HepG2 (cell line): ENCODE results near the gene TOMM20. TPM values are rescaled to one million over a fixed set of nuclear protein-coding genes. Genes with fewer than 3 reads are reported as not detected.

ENCODE experiments used
- ATF6 ChIP-seq: sonication (generic); formaldehyde crosslinking; conservative IDR thresholded peaks from 2 replicates; pipeline ENCODE4 v1.4.0; 2020; ENCODE audit warnings: missing genetic modification reagents
- PTBP1 ChIP-seq: fragments of 200-400 bp; formaldehyde crosslinking; IDR thresholded peaks from 2 replicates; pipeline ENCODE4 v1.6.1; 2018; ENCODE audit warnings: low read length, low read depth; ENCODE audit not compliant: poor library complexity, severe bottlenecking
- TOE1 ChIP-seq: sonication (generic); formaldehyde crosslinking; IDR thresholded peaks from 2 replicates; pipeline ENCODE4 v1.4.0; 2020; ENCODE audit warnings: mild to moderate bottlenecking, missing genetic modification reagents
- ZNF503 ChIP-seq: sonication (generic); formaldehyde crosslinking; IDR thresholded peaks from 2 replicates; pipeline ENCODE4 v1.4.0; 2020; ENCODE audit warnings: missing genetic modification reagents
- polyA plus RNA-seq, 8 experiments: library from polyadenylated mRNA; depleted of rRNA in 3 of 8; stranded (reverse) in 7 of 8; unstranded in 1 of 8; fragments of >200 nt; fragmentation: Illumina TruSeq in 4 of 8; extraction: Trizol in 4 of 8; gene quantifications; 2 replicates each; pipeline versions ENCODE4 v1.2.1 to v1.2.3, GENCODE V29; 2011 to 2016; ENCODE audit warnings: low read depth in 4 of 8, missing spikeins in 1 of 8, mixed read lengths in 1 of 8; ENCODE audit not compliant: insufficient read depth in 1 of 8
- total RNA-seq, 5 experiments: library from RNA; depleted of rRNA; stranded (reverse); fragments of >200 nt; fragmentation: Illumina TruSeq; extraction: Trizol; gene quantifications; 2 replicates each; pipeline ENCODE4 v1.2.3, GENCODE V29; 2016; ENCODE audit warnings: low read depth in 1 of 5
- TF ChIP-seq, protein P1 (sequence below): sonication (generic); formaldehyde crosslinking; IDR thresholded peaks from 2 replicates; pipeline ENCODE4 v1.8.1; 2023; ENCODE audit warnings: mild to moderate bottlenecking, inconsistent platforms, moderate library complexity, missing genetic modification reagents, borderline replicate concordance

Gene TOMM20
- total and polyA plus RNA-seq, 2 of the 13 experiments (the other 11 are each of a cell fraction or from before 2014, with no cell fraction given): 153 to 376 TPM

GRCh38 chr1:235128456-235129328, at the start of gene TOMM20 (continued):
- peak; percentile 70; the same call in 1 of the 2 replicates for TF ChIP-seq ZNF503
- TF ChIP-seq TOE1 (CRISPR knock-in tag): no peak
- TF ChIP-seq, protein P1, sequence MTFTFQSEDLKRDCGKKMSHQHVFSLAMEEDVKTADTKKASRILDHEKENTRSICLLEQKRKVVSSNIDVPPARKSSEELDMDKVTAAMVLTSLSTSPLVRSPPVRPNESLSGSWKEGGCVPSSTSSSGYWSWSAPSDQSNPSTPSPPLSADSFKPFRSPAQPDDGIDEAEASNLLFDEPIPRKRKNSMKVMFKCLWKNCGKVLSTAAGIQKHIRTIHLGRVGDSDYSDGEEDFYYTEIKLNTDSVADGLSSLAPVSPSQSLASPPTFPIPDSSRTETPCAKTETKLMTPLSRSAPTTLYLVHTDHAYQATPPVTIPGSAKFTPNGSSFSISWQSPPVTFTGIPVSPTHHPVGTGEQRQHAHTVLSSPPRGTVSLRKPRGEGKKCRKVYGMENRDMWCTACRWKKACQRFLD (CRISPR knock-in tag): 0 out of 2 replicates have a peak, but pooled peaks have one; percentile 86
- no peak for TF ChIP-seq ATF6 (CRISPR knock-in tag)
- TF ChIP-seq PTBP1: no peak
